Keratinocyte (primary cell): ENCODE measurements around the gene PSMB7.

Experiments used
- EZH2 ChIP-seq: IDR thresholded peaks from one replicate; pipeline ENCODE4 v1.6.1; 2012; ENCODE audit warnings: inconsistent platforms, mild to moderate bottlenecking, low read length, moderate library complexity
- TF ChIP-seq, protein P1 (sequence below), 3 experiments: IDR thresholded peaks in 1 of 3; conservative IDR thresholded peaks in 1 of 3; optimal IDR thresholded peaks in 1 of 3; 2 replicates in 2 of 3; 3 replicates in 1 of 3; pipeline versions ENCODE3 to v1.5.1; 2011; ENCODE audit warnings: low read length in 3 of 3, mild to moderate bottlenecking in 3 of 3, moderate library complexity in 2 of 3, control low read depth in 1 of 3, inconsistent platforms in 1 of 3; ENCODE audit not compliant: insufficient read depth in 2 of 3; ENCODE audit errors: extremely low read depth in 1 of 3

GRCh38 chr9:124440786-124441185 lies 25.5 kb upstream of the PSMB7 start:
- TF ChIP-seq, protein P1, sequence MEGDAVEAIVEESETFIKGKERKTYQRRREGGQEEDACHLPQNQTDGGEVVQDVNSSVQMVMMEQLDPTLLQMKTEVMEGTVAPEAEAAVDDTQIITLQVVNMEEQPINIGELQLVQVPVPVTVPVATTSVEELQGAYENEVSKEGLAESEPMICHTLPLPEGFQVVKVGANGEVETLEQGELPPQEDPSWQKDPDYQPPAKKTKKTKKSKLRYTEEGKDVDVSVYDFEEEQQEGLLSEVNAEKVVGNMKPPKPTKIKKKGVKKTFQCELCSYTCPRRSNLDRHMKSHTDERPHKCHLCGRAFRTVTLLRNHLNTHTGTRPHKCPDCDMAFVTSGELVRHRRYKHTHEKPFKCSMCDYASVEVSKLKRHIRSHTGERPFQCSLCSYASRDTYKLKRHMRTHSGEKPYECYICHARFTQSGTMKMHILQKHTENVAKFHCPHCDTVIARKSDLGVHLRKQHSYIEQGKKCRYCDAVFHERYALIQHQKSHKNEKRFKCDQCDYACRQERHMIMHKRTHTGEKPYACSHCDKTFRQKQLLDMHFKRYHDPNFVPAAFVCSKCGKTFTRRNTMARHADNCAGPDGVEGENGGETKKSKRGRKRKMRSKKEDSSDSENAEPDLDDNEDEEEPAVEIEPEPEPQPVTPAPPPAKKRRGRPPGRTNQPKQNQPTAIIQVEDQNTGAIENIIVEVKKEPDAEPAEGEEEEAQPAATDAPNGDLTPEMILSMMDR (optimal IDR thresholded peaks at IDR 0.05 in 1 of 3, IDR thresholded peaks at IDR 0.05 in 1 of 3, conservative IDR thresholded peaks at IDR 0.05 in 1 of 3; ENCODE audit: extremely low read depth in 1 of 3, insufficient read depth in 2 of 3, low read length in 3 of 3) = no peak
- TF ChIP-seq EZH2 = no peak
